ENCODE data around the gene TINAGL1.

Gene TINAGL1

GRCh38 chr1:31568895-31569595 is 7.3 kb upstream of the TINAGL1 start:
- no peak for DNase-seq

DNA sequence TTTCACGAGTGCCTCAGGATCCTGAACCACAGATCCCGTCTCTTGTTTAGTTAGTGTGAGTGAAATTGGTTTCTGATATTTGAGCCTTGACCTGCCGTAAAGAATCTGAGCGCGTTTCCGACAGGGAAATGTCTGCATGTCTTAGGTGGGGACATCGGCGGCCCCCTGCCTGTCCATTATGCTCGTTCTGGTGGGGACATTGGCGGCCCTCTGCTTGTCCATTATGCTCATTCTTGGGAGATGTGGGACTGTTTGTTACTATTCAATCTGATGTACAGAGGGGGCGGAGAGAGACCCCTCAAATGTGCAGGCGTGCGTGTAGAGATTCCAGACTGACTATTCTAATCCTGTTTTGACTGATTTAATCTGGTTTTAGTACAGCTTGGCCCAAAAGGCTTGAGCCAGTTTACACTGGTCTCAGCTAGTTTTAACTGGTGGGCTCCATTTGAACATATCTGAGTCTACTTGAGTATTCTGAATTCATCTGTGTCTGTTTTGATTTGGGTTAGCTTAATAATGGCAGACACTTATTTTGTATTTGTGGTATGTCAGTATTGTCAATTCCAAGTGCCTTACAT is 6.6 kb upstream of the TINAGL1 start:
- no peak for DNase-seq

DNA sequence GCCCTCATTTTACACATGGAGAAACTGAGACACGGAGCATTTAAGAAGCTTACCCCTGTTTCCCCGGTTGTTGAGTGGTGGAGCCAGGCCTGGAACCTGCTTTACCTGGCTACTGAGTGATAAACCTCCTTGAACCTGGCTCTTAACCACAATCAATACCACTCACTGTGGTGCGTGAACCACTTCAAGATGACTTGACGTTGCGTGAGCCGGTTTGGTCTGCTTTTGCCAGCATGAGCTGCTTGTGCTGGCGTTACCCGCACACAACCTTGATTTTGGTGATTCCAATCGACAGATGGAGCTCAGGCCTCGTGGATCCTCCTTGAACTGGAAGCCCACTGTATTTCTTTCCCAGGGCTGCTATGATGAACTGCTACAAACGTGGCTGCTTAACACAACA is 6.1 kb upstream of the TINAGL1 start:
- DNase-seq = no peak

DNA sequence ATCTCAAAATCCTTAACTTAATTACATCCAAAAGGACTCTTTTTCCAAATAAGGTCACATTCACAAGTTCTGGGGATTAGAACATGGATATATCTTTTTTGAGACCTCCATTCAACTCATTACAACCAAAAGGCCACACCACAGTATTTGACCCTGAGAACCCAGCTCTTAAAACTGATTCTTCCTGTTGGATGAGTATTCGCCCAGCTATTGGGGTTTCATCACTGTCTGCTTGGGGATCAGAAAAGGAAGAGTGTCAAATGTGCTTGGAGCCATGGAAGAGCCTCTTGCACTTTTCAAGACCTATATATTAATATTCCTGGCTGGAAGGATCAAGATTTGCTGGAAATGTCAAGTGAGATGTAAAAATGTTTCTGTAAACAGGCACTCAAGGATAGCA is 5.4 kb upstream of the TINAGL1 start:
- DNase-seq = no peak

GRCh38 chr1:31571340-31572295 is 4.7 kb upstream of the TINAGL1 start:
- DNase-seq = no peak

- DNase-seq = no peak
These were observed 3.8 kb upstream of the TINAGL1 start for GRCh38 chr1:31572323-31573104.

- DNase-seq = no peak
These were observed 3.1 kb upstream of the TINAGL1 start for GRCh38 chr1:31573261-31573660.

GRCh38 chr1:31574749-31575368 is 1.5 kb upstream of the TINAGL1 start:
- DNase-seq = no peak

DNA sequence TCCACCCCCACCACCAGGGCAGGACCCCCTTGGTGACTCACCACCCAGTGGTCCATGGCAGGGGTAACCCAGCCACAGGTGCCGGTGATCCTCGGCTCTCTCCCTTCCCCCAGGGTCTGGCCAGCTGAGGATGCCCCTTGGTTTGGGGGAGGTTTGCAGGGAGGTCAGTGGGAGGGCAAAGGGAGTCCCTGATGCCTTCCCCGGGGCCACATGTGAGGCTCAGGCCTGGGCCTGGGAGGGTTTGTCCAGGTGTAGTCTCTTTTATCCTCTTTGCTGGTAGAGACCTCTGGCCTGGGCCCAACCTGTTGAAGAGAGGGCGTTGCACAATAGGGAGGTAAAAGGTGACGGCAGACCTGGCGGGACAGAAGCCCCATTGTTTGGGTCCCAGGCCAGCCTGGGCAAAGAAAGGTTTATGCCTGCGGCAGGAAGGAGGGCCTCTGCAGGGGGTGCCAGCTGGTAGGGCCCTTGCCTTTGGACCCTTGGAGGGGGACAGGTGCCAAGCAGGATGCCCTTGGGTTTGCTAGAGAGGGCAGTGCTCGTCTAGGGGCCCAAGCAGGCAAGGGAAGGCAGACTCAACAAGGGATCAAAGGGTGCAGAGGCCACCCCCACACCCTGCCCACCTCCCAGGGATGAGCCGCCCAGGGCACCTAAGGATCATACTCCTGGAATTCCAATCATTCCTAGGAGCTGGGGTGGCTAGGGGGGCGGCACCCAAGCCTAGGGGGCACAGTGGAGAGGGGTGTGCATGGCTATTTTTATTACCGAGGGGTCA is 760 bp upstream of the TINAGL1 start:
- no peak for DNase-seq

- DNase-seq = no peak
These were observed 584 bp downstream of the TINAGL1 start for GRCh38 chr1:31576743-31577455.

GRCh38 chr1:31577515-31578192 is 1.3 kb downstream of the TINAGL1 start:
- DNase-seq = no peak

DNA sequence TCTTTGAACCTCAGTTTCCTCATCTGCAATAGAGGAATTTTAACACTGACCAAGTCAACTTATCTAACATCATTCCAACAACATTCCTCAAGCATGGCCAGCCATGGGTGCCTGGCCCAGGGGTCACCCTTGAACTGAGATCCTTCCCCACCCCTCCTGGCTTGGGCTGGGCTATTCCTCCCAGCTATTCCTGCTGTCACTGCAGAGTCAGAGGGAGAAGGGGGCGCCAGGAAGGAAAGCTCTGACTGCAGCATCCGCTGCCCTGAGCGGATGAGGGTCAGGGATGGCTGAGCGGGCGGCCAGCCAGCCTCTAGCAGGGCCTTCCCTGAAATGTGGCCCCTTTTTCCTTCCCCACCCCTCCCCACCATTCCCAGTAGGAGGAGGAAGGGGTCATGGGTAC is 3.1 kb downstream of the TINAGL1 start:
- DNase-seq = no peak

- no peak for DNase-seq
These were observed 4.2 kb downstream of the TINAGL1 start for GRCh38 chr1:31580513-31580870.

GRCh38 chr1:31580891-31581603 is 4.7 kb downstream of the TINAGL1 start:
- DNase-seq = no peak

DNA sequence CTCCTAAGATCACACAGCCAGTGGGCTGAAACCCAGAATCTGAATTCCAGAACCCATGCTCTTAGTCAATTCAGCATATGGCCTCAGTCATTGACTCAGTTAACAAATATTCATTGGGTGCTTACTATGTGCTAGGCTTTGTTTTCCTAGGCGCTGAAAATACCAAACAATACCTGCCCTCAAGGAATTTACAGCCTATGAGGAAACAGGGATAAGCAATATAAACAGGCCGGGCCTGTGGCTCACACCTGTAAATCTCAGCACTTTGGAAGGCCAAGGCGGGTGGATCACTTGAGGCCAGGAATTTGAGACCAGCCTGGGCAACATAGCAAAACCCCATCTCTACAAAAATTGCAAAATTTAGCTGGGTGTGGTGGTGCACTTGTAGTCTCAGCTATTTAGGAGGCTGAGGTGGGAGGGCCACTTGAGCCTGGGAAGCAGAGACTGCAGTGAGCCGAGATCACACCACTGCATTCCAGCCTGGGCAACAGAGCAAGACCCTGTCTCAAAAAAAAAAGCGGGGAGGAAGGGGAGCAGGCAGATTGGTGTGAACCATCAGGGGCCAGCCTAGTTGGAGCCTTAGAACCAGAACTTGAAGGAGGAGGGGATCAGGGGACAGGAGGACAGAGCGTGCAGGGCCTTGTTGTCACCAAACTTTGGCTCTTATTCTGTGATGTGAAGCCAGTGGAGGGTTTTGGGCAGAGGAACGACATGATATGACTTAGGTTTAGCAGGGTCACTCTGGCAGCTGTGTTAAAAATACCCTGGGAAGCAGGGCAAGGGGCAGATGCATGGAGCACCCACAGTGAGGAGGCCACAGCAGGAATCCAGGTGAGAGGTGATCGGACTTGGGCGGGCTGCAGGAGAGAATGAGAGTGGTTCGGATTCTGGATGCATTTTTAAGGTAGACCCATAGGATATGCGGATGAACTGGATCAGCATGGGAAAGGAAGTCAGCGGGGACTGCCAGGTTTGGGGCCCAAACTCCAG is 5.8 kb downstream of the TINAGL1 start:
- no peak for DNase-seq

GRCh38 chr1:31583082-31583994 is 7.0 kb downstream of the TINAGL1 start:
- DNase-seq = no peak
